Keratinocyte (primary cell): ENCODE measurements around the gene AK8. TPM values are rescaled to one million over a fixed set of nuclear protein-coding genes. Genes with fewer than 3 reads are reported as not detected.

ENCODE experiments used
- DNase-seq: peaks from one replicate; pipeline ENCODE4 v3.0.0-alpha.2; 2011; ENCODE audit warnings: low read depth, missing footprints, low spot score
- FAIRE-seq: peaks from 2 replicates; lab custom pipeline; 2011; peaks lifted over from hg19 to GRCh38; lab: Jason Lieb, UNC
- H2AFZ ChIP-seq: 2 replicates; pipeline ENCODE4 v1.6.0; 2012; ENCODE audit warnings: low read length, control low read depth, inconsistent platforms; ENCODE audit not compliant: control insufficient read depth
- H3K27ac ChIP-seq: 2 replicates; pipeline ENCODE4 v1.5.1; 2011; ENCODE audit warnings: low read length; ENCODE audit not compliant: control insufficient read depth, insufficient read depth
- H3K27me3 ChIP-seq: 3 replicates; pipeline ENCODE4 v1.6.0; 2011; ENCODE audit warnings: low read length; ENCODE audit not compliant: control insufficient read depth, insufficient read depth; ENCODE audit errors: extremely low read depth
- H3K36me3 ChIP-seq, 2 experiments: 2 replicates in 1 of 2; 3 replicates in 1 of 2; pipeline ENCODE4 v1.5.1; 2011; ENCODE audit warnings: low read length in 2 of 2, mild to moderate bottlenecking in 1 of 2; ENCODE audit not compliant: control insufficient read depth in 2 of 2, insufficient read depth in 2 of 2; ENCODE audit errors: extremely low read depth in 1 of 2
- H3K4me1 ChIP-seq: 3 replicates; pipeline ENCODE4 v1.5.1; 2011; ENCODE audit warnings: low read length; ENCODE audit not compliant: control insufficient read depth, insufficient read depth; ENCODE audit errors: extremely low read depth
- H3K4me2 ChIP-seq: 3 replicates; pipeline ENCODE4 v1.6.0; 2011; ENCODE audit warnings: low read depth, low read length; ENCODE audit not compliant: control insufficient read depth, insufficient read depth; ENCODE audit errors: extremely low read depth
- H3K4me3 ChIP-seq, 3 experiments: fragments of 200-600 bp in 1 of 3; sonication (generic) in 1 of 3; 2 replicates in 2 of 3; 3 replicates in 1 of 3; pipeline ENCODE4 v1.5.1; 2011 to 2016; ENCODE audit warnings: low read length in 3 of 3, mild to moderate bottlenecking in 3 of 3, control low read depth in 2 of 3, inconsistent platforms in 1 of 3, low read depth in 1 of 3, mixed read lengths in 1 of 3, mixed run types in 1 of 3, moderate library complexity in 1 of 3; ENCODE audit not compliant: control insufficient read depth in 2 of 3, insufficient read depth in 2 of 3; ENCODE audit errors: extremely low read depth in 1 of 3
- H3K79me2 ChIP-seq: 2 replicates; pipeline ENCODE4 v1.6.0; 2012; ENCODE audit warnings: low read length; ENCODE audit not compliant: control insufficient read depth, insufficient read depth
- H3K9ac ChIP-seq: 3 replicates; pipeline ENCODE4 v1.6.0; 2011; ENCODE audit warnings: low read length; ENCODE audit not compliant: control insufficient read depth, insufficient read depth; ENCODE audit errors: extremely low read depth
- H3K9me1 ChIP-seq: 3 replicates; pipeline ENCODE4 v1.6.0; 2011; ENCODE audit warnings: low read length; ENCODE audit not compliant: control insufficient read depth, insufficient read depth; ENCODE audit errors: extremely low read depth
- H3K9me3 ChIP-seq: 2 replicates; pipeline ENCODE4 v1.5.1; 2012; ENCODE audit warnings: low read depth, low read length; ENCODE audit not compliant: control insufficient read depth
- H4K20me1 ChIP-seq: 3 replicates; pipeline ENCODE4 v1.6.0; 2011; ENCODE audit warnings: low read length; ENCODE audit not compliant: control insufficient read depth, insufficient read depth; ENCODE audit errors: extremely low read depth
- EZH2 ChIP-seq: IDR thresholded peaks from one replicate; pipeline ENCODE4 v1.6.1; 2012; ENCODE audit warnings: inconsistent platforms, mild to moderate bottlenecking, low read length, moderate library complexity
- dilution Hi-C: fragments of 300-500 bp; cut with MboI; formaldehyde crosslinking; loops from one replicate; pipeline ENCODE4 v1.7.0; 2020; ENCODE audit warnings: low sequenced_read_pairs; ENCODE audit not compliant: extremely low pct_ligation_motif_present
- polyA plus RNA-seq, 5 experiments: library from polyadenylated mRNA; depleted of rRNA in 3 of 5; stranded (reverse) in 3 of 5; stranded (forward) in 1 of 5; unstranded in 1 of 5; fragments of >200 nt; gene quantifications; 1 replicate in 1 of 5; 2 replicates in 3 of 5; 3 replicates in 1 of 5; pipeline versions ENCODE4 v1.2.1 to v1.2.3, GENCODE V29; 2011 to 2012; ENCODE audit warnings: missing spikeins in 2 of 5, low read depth in 1 of 5, low replicate concordance in 1 of 5
- TF ChIP-seq, protein P1 (sequence below), 3 experiments: IDR thresholded peaks in 1 of 3; conservative IDR thresholded peaks in 1 of 3; optimal IDR thresholded peaks in 1 of 3; 2 replicates in 2 of 3; 3 replicates in 1 of 3; pipeline versions ENCODE3 to v1.5.1; 2011; ENCODE audit warnings: low read length in 3 of 3, mild to moderate bottlenecking in 3 of 3, moderate library complexity in 2 of 3, control low read depth in 1 of 3, inconsistent platforms in 1 of 3; ENCODE audit not compliant: insufficient read depth in 2 of 3; ENCODE audit errors: extremely low read depth in 1 of 3

AK8 gene
- polyA plus RNA-seq, 1 donor (not counting 4 experiments of a cell fraction or from before 2014, with no cell fraction given) = 0.24 TPM

DNA sequence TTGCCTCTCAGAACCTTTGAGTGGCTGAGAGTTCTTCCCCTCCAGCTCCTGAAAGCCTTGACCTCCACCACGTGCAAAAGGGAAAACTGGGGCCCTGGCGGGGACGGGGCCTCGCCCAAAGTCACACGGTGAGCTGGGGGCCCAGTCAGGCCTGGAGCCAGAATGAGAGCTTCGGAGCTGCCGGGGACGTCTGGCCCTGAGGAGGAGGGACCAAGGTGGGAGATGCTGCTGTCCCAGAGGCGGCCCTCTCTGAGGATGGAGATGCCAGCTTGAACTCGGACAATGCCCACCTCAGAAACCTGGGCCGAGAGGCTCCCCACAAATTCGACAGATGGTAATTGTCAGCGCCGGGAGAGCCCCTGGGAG, 643 bp downstream of the AK8 start:
- no peaks in the 10 kb centered on the region for H3K27me3 ChIP-seq
- H3K27ac ChIP-seq = no peak overlapping the region
- H3K4me2 ChIP-seq = peak overlapping the region; percentile 71
- no peaks in the 10 kb centered on the region for H3K79me2 ChIP-seq
- dilution Hi-C loops = no loop called here
- peak overlapping the region; percentile 95 for H2AFZ ChIP-seq
- peaks cover 9% of the 10 kb centered on the region for H3K4me1 ChIP-seq
- DNase-seq = no peak
- no peaks in the 10 kb centered on the region for H3K36me3 ChIP-seq
- H3K4me3 ChIP-seq = peak overlapping the region; percentile 87 to 94 (median 93)
- peak overlapping the region; percentile 94 for H3K9ac ChIP-seq
- TF ChIP-seq, protein P1, sequence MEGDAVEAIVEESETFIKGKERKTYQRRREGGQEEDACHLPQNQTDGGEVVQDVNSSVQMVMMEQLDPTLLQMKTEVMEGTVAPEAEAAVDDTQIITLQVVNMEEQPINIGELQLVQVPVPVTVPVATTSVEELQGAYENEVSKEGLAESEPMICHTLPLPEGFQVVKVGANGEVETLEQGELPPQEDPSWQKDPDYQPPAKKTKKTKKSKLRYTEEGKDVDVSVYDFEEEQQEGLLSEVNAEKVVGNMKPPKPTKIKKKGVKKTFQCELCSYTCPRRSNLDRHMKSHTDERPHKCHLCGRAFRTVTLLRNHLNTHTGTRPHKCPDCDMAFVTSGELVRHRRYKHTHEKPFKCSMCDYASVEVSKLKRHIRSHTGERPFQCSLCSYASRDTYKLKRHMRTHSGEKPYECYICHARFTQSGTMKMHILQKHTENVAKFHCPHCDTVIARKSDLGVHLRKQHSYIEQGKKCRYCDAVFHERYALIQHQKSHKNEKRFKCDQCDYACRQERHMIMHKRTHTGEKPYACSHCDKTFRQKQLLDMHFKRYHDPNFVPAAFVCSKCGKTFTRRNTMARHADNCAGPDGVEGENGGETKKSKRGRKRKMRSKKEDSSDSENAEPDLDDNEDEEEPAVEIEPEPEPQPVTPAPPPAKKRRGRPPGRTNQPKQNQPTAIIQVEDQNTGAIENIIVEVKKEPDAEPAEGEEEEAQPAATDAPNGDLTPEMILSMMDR (optimal IDR thresholded peaks at IDR 0.05 in 1 of 3, IDR thresholded peaks at IDR 0.05 in 1 of 3, conservative IDR thresholded peaks at IDR 0.05 in 1 of 3; ENCODE audit: extremely low read depth in 1 of 3, insufficient read depth in 2 of 3, low read length in 3 of 3) = no peak
- no peak for TF ChIP-seq EZH2
- FAIRE-seq = no peak
- H3K9me1 ChIP-seq = no peaks in the 10 kb centered on the region
- H4K20me1 ChIP-seq = no peaks in the 10 kb centered on the region
- no peaks in the 10 kb centered on the region for H3K9me3 ChIP-seq

- Histone ChIP-seq H3K9ac (no peak overlapping the region), H3K27me3 (no peaks in the 10 kb centered on the region), H2AFZ (no peak overlapping the region), H3K79me2 (no peaks in the 10 kb centered on the region), H3K4me3 (no peak overlapping the region), H3K27ac (no peak overlapping the region), H3K36me3 (no peaks in the 10 kb centered on the region), H3K4me1 (peaks cover 9% of the 10 kb centered on the region), H3K4me2 (peak overlapping the region; percentile 71), H3K9me1 (no peaks in the 10 kb centered on the region), H3K9me3 (no peaks in the 10 kb centered on the region), H4K20me1 (no peaks in the 10 kb centered on the region)
- dilution Hi-C loops = no loop called here
- TF ChIP-seq EZH2 = no peak
- TF ChIP-seq, protein P1 (optimal IDR thresholded peaks at IDR 0.05 in 1 of 3, IDR thresholded peaks at IDR 0.05 in 1 of 3, conservative IDR thresholded peaks at IDR 0.05 in 1 of 3; ENCODE audit: extremely low read depth in 1 of 3, insufficient read depth in 2 of 3, low read length in 3 of 3) = no peak
- no peak for DNase-seq
- no peak for FAIRE-seq
Measured at GRCh38 chr9:132876849-132877248, 1.2 kb downstream of the AK8 start.
